PC-9 (cell line): ENCODE results near the gene RCOR3. TPM values are rescaled to one million over a fixed set of nuclear protein-coding genes. Genes with fewer than 3 reads are reported as not detected.

ENCODE experiments used
- BruUV-seq: library from RNA; stranded (reverse); fragments of 400-500 nt; replicated peaks from 2 replicates; lab custom pipeline; 2021; lab: Mats Ljungman, UMichigan
- CTCF ChIA-PET: fragments of 300-600 bp; sonication (Branson Sonifier 250); formaldehyde crosslinking; loops from one replicate; lab custom pipeline; 2022; ENCODE audit warnings: antibody characterized with exemption; lab: Charles Lee
- POLR2A ChIA-PET: fragments of 300-600 bp; sonication (Branson Sonifier 250); formaldehyde crosslinking; loops from one replicate; lab custom pipeline; 2022; ENCODE audit warnings: antibody characterized with exemption; ENCODE audit not compliant: unreplicated experiment; lab: Charles Lee
- DNase-seq, 2 experiments: peaks; one replicate each; pipeline versions ENCODE4 v3.0.0 to v3.0.0-alpha.2; 2015 to 2022; ENCODE audit warnings: mixed read lengths in 1 of 2
- H2AFZ ChIP-seq: fragments of 200-600 bp; sonication (generic); 2 replicates; pipeline ENCODE4 v1.8.1; 2017; ENCODE audit warnings: antibody characterized with exemption
- H3F3A ChIP-seq: fragments of 200-600 bp; sonication (generic); 2 replicates; pipeline ENCODE4 v1.8.1; 2017; ENCODE audit warnings: antibody characterized with exemption, mild to moderate bottlenecking, low read depth; ENCODE audit not compliant: insufficient read depth
- H3K27ac ChIP-seq: fragments of 200-600 bp; sonication (generic); 2 replicates; pipeline ENCODE4 v1.6.1; 2016; ENCODE audit warnings: mixed run types
- H3K27me3 ChIP-seq: fragments of 200-600 bp; sonication (generic); 2 replicates; pipeline ENCODE4 v1.6.1; 2016; ENCODE audit warnings: low read depth, mixed run types; ENCODE audit not compliant: insufficient read depth
- H3K36me3 ChIP-seq: fragments of 200-600 bp; sonication (generic); 2 replicates; pipeline ENCODE4 v1.6.1; 2016; ENCODE audit warnings: low read depth, mixed run types
- H3K4me1 ChIP-seq: fragments of 200-600 bp; sonication (generic); replicated peaks from 2 replicates; pipeline ENCODE4 v1.6.1; 2016; ENCODE audit warnings: mixed run types; ENCODE audit not compliant: insufficient read depth
- H3K4me2 ChIP-seq: fragments of 200-600 bp; sonication (generic); 2 replicates; pipeline ENCODE4 v1.6.1; 2017; ENCODE audit warnings: mixed run types
- H3K4me3 ChIP-seq: fragments of 200-600 bp; sonication (generic); 2 replicates; pipeline ENCODE4 v1.6.1; 2016; ENCODE audit warnings: mixed run types
- H3K79me2 ChIP-seq: fragments of 200-600 bp; sonication (generic); 2 replicates; pipeline ENCODE4 v1.6.1; 2017; ENCODE audit warnings: low read depth, mixed run types
- H3K9me2 ChIP-seq: fragments of 200-600 bp; sonication (generic); 2 replicates; pipeline ENCODE4 v1.8.1; 2017; ENCODE audit warnings: mild to moderate bottlenecking; ENCODE audit not compliant: insufficient read depth
- H3K9me3 ChIP-seq: fragments of 200-600 bp; sonication (generic); 2 replicates; pipeline ENCODE4 v1.8.1; 2016; ENCODE audit warnings: low read depth; ENCODE audit not compliant: insufficient read depth
- H4K20me1 ChIP-seq: fragments of 200-600 bp; sonication (generic); 2 replicates; pipeline ENCODE4 v1.8.1; 2017; ENCODE audit not compliant: insufficient read depth
- CTCF ChIP-seq: fragments of 200-600 bp; sonication (generic); conservative IDR thresholded peaks from 2 replicates; pipeline ENCODE4 v1.6.1; 2017; ENCODE audit warnings: mixed run types, antibody characterized with exemption, mild to moderate bottlenecking, moderate library complexity
- EZH2 ChIP-seq: fragments of 200-600 bp; sonication (generic); IDR thresholded peaks from 2 replicates; pipeline ENCODE4 v1.8.0; 2017; ENCODE audit warnings: antibody characterized with exemption, low read depth
- intact Hi-C: fragments of 100-400 bp; cut with micrococcal nuclease; formaldehyde crosslinking; loops from one replicate; pipeline ENCODE4 v1.10.0; 2022; ENCODE audit not compliant: unreplicated experiment
- total RNA-seq: library from RNA; stranded (reverse); gene quantifications from 2 replicates; pipeline ENCODE4 v1.2.3, GENCODE V29; 2021

RCOR3 gene
- total RNA-seq, 1 experiment from 2014 or later: 48.7 TPM

GRCh38 chr1:211337430-211338223 is 78.5 kb downstream of the RCOR3 start:
- DNase-seq: no peak
- Histone ChIP-seq H3F3A (no peaks in the 10 kb centered on the region), H3K9me2 (no peaks in the 10 kb centered on the region), H4K20me1 (no peaks in the 10 kb centered on the region), H3K4me3 (no peak overlapping the region), H2AFZ (no peak overlapping the region), H3K36me3 (no peaks in the 10 kb centered on the region), H3K27ac (no peak overlapping the region), H3K27me3 (no peaks in the 10 kb centered on the region), H3K79me2 (no peaks in the 10 kb centered on the region), H3K4me2 (no peak overlapping the region), H3K4me1 (peaks cover 10% of the 10 kb centered on the region; the same call in 1 of the 2 replicates), H3K9me3 (no peaks in the 10 kb centered on the region)
- CTCF ChIA-PET: no interaction called here
- intact Hi-C loops: no loop called here
- no peak for TF ChIP-seq EZH2
- no peak for TF ChIP-seq CTCF
- no TSS peak for BruUV-seq
- POLR2A ChIA-PET: no interaction called here

- no peaks in the 10 kb centered on the region for H3K27me3 ChIP-seq
- H4K20me1 ChIP-seq: no peaks in the 10 kb centered on the region
- no TSS peak for BruUV-seq
- H3K27ac ChIP-seq: no peak overlapping the region
- no peak overlapping the region for H2AFZ ChIP-seq
- no peaks in the 10 kb centered on the region for H3K79me2 ChIP-seq
- H3K36me3 ChIP-seq: no peaks in the 10 kb centered on the region
- DNase-seq: no peak
- intact Hi-C loops: no loop called here
- no peak overlapping the region for H3K4me2 ChIP-seq
- ChIA-PET POLR2A (no interaction called here), CTCF (interaction anchor here (1.0 kb wide), 1 partner anchor 9 kb away, joined by 3 read pairs; no protein-coding TSS in a partner anchor)
- peaks cover 10% of the 10 kb centered on the region; the same call in 1 of the 2 replicates for H3K4me1 ChIP-seq
- TF ChIP-seq EZH2 (no peak), CTCF (no peak)
- no peaks in the 10 kb centered on the region for H3K9me3 ChIP-seq
- H3K4me3 ChIP-seq: no peak overlapping the region
- no peaks in the 10 kb centered on the region for H3K9me2 ChIP-seq
- no peaks in the 10 kb centered on the region for H3F3A ChIP-seq
These were observed 79.1 kb downstream of the RCOR3 start for GRCh38 chr1:211338224-211338620.

- H3K27ac ChIP-seq: no peak overlapping the region
- intact Hi-C loops: no loop called here
- CTCF ChIA-PET: no interaction called here
- H3K9me3 ChIP-seq: no peaks in the 10 kb centered on the region
- H3K4me3 ChIP-seq: no peak overlapping the region
- no peak overlapping the region for H3K4me2 ChIP-seq
- H2AFZ ChIP-seq: no peak overlapping the region
- no peaks in the 10 kb centered on the region for H4K20me1 ChIP-seq
- no peaks in the 10 kb centered on the region for H3K27me3 ChIP-seq
- H3K36me3 ChIP-seq: no peaks in the 10 kb centered on the region
- H3K4me1 ChIP-seq: peaks cover 10% of the 10 kb centered on the region; the same call in 1 of the 2 replicates
- DNase-seq: no peak
- no peaks in the 10 kb centered on the region for H3F3A ChIP-seq
- no peaks in the 10 kb centered on the region for H3K79me2 ChIP-seq
- TF ChIP-seq EZH2: no peak
- TF ChIP-seq CTCF: no peak
- H3K9me2 ChIP-seq: no peaks in the 10 kb centered on the region
- no TSS peak for BruUV-seq
- POLR2A ChIA-PET: no interaction called here
These were observed 80.5 kb downstream of the RCOR3 start for GRCh38 chr1:211339631-211340041.
